GM23338 (cell line): ENCODE data around the gene TENT4A. TPM values are rescaled to one million over a fixed set of nuclear protein-coding genes. Genes with fewer than 3 reads are reported as not detected.

Experiments
- ATAC-seq: fragments of 200-7000 bp; cut with Tn5 transposase; 3 replicates; pipeline ENCODE4 v1.9.1; 2020
- DNase-seq: peaks from one replicate; pipeline ENCODE4 v3.0.0-alpha.2; 2015; ENCODE audit warnings: low spot score
- H2AFZ ChIP-seq: fragments of 200-600 bp; sonication (generic); 2 replicates; pipeline ENCODE4 v1.8.0; 2016; ENCODE audit warnings: antibody characterized with exemption, mild to moderate bottlenecking, moderate library complexity
- H3F3A ChIP-seq: fragments of 200-600 bp; sonication (generic); replicated peaks from 2 replicates; pipeline ENCODE4 v1.8.0; 2017; ENCODE audit warnings: antibody characterized with exemption, mixed run types, low read depth
- H3K27ac ChIP-seq: fragments of 200-600 bp; sonication (generic); 2 replicates; pipeline ENCODE4 v1.6.1; 2016; ENCODE audit warnings: low read depth
- H3K27me3 ChIP-seq: fragments of 200-600 bp; sonication (generic); 2 replicates; pipeline ENCODE4 v1.8.0; 2016; ENCODE audit warnings: mild to moderate bottlenecking, mixed run types, moderate library complexity; ENCODE audit not compliant: insufficient read depth
- H3K36me3 ChIP-seq: fragments of 200-600 bp; sonication (generic); 2 replicates; pipeline ENCODE4 v1.8.0; 2016; ENCODE audit warnings: mild to moderate bottlenecking; ENCODE audit not compliant: insufficient read depth
- H3K4me1 ChIP-seq: fragments of 200-600 bp; sonication (generic); 2 replicates; pipeline ENCODE4 v1.8.0; 2016; ENCODE audit warnings: mild to moderate bottlenecking, moderate library complexity; ENCODE audit not compliant: insufficient read depth
- H3K4me2 ChIP-seq: fragments of 200-600 bp; sonication (generic); 2 replicates; pipeline ENCODE4 v1.7.1; 2017; ENCODE audit warnings: mixed run types
- H3K4me3 ChIP-seq: fragments of 200-600 bp; sonication (generic); 2 replicates; pipeline ENCODE4 v1.6.1; 2016; ENCODE audit warnings: mixed run types
- H3K79me2 ChIP-seq: fragments of 200-600 bp; sonication (generic); replicated peaks from 2 replicates; pipeline ENCODE4 v1.8.0; 2017; ENCODE audit warnings: mild to moderate bottlenecking; ENCODE audit not compliant: insufficient read depth
- H3K9me2 ChIP-seq: fragments of 200-600 bp; sonication (generic); 2 replicates; pipeline ENCODE4 v1.8.0; 2017; ENCODE audit not compliant: insufficient read depth
- H4K20me1 ChIP-seq: fragments of 200-600 bp; sonication (generic); replicated peaks from 2 replicates; pipeline ENCODE4 v1.8.0; 2017; ENCODE audit warnings: mild to moderate bottlenecking; ENCODE audit not compliant: insufficient read depth
- H3K27ac Mint-ChIP-seq: 2 replicates; pipeline ENCODE4 v1.8.0; 2020; ENCODE audit warnings: inconsistent platforms, mild to moderate bottlenecking, moderate library complexity, mixed read lengths
- H3K27me3 Mint-ChIP-seq: 3 replicates; pipeline ENCODE4 v1.8.0; 2022; ENCODE audit warnings: low read depth, mild to moderate bottlenecking, moderate library complexity, mixed read lengths, inconsistent platforms; ENCODE audit not compliant: insufficient read depth, poor library complexity
- H3K36me3 Mint-ChIP-seq: 3 replicates; pipeline ENCODE4 v1.8.0; 2021; ENCODE audit warnings: low read depth, mild to moderate bottlenecking, inconsistent platforms, moderate library complexity, mixed read lengths
- H3K4me1 Mint-ChIP-seq: 3 replicates; pipeline ENCODE4 v1.8.0; 2020; ENCODE audit warnings: mild to moderate bottlenecking, inconsistent platforms, mixed read lengths
- H3K4me3 Mint-ChIP-seq: 3 replicates; pipeline ENCODE4 v1.8.0; 2021; ENCODE audit warnings: moderate library complexity, mild to moderate bottlenecking, inconsistent platforms, mixed read lengths
- H3K9me3 Mint-ChIP-seq: 3 replicates; pipeline ENCODE4 v1.8.0; 2020; ENCODE audit warnings: moderate library complexity, mild to moderate bottlenecking, inconsistent platforms, mixed read lengths
- CREB1 ChIP-seq: fragments of 250-450 bp; sonication (Bioruptor Pico); IDR thresholded peaks from 2 replicates; pipeline ENCODE4 v1.5.0; 2020; ENCODE audit warnings: low read depth, mild to moderate bottlenecking, moderate library complexity
- EZH2 ChIP-seq: fragments of 200-600 bp; sonication (generic); IDR thresholded peaks from one replicate; pipeline ENCODE4 v1.8.0; 2017; ENCODE audit warnings: antibody characterized with exemption, mild to moderate bottlenecking, low read depth; ENCODE audit not compliant: unreplicated experiment
- EZH2phosphoT487 ChIP-seq: fragments of 200-600 bp; sonication (generic); IDR thresholded peaks from one replicate; pipeline ENCODE4 v1.8.1; 2018; ENCODE audit warnings: antibody characterized with exemption; ENCODE audit not compliant: unreplicated experiment
- JUNB ChIP-seq: IDR thresholded peaks from one replicate; pipeline ENCODE4 v1.6.1; 2016; ENCODE audit warnings: antibody characterized with exemption; ENCODE audit not compliant: unreplicated experiment
- NANOG ChIP-seq: IDR thresholded peaks from 2 replicates; pipeline ENCODE4 v1.6.1; 2016; ENCODE audit warnings: antibody characterized with exemption, borderline replicate concordance
- POLR2AphosphoS5 ChIP-seq: IDR thresholded peaks from 2 replicates; pipeline ENCODE4 v1.6.1; 2016; ENCODE audit warnings: antibody characterized with exemption, low read depth
- STAT1 ChIP-seq: IDR thresholded peaks from one replicate; pipeline ENCODE4 v1.6.1; 2016; ENCODE audit warnings: antibody characterized with exemption; ENCODE audit not compliant: unreplicated experiment
- ZNF114 ChIP-seq: fragments of 250-450 bp; sonication (Bioruptor Pico); IDR thresholded peaks from 2 replicates; pipeline ENCODE4 v1.5.0; 2020; ENCODE audit warnings: mild to moderate bottlenecking, moderate library complexity
- ZNF331 ChIP-seq: fragments of 250-450 bp; sonication (Bioruptor Pico); IDR thresholded peaks from 2 replicates; pipeline ENCODE4 v1.5.0; 2020; ENCODE audit warnings: low read depth, mild to moderate bottlenecking, moderate library complexity
- polyA plus RNA-seq: library from polyadenylated mRNA; unstranded; fragments of >200 nt; fragmentation: Nextera tagmentation; extraction: Ambion mirVana; gene quantifications from 2 replicates; pipeline ENCODE4 v1.2.1, GENCODE V29; 2016
- total RNA-seq: library from RNA; depleted of rRNA; stranded (reverse); fragments of >200 nt; shearing (Covaris generic); gene quantifications from 2 replicates; pipeline ENCODE4 v1.2.3, GENCODE V29; 2014
- TF ChIP-seq, protein P1 (sequence below), 2 experiments: fragments of 200-600 bp in 1 of 2; sonication (generic) in 1 of 2; conservative IDR thresholded peaks; 2 replicates each; pipeline versions ENCODE4 v1.5.1 to v1.6.1; 2016 to 2017; ENCODE audit warnings: antibody characterized with exemption in 2 of 2, low read depth in 2 of 2, mild to moderate bottlenecking in 2 of 2, moderate library complexity in 1 of 2
- TF ChIP-seq, protein P2 (sequence below): IDR thresholded peaks from one replicate; pipeline ENCODE4 v1.6.1; 2018; ENCODE audit warnings: antibody characterized with exemption; ENCODE audit not compliant: unreplicated experiment
- TF ChIP-seq, protein P3 (sequence below): IDR thresholded peaks from 2 replicates; pipeline ENCODE4 v1.6.1; 2016; ENCODE audit warnings: antibody characterized with exemption

TENT4A gene
- total and polyA plus RNA-seq, 2 experiments from 2014 or later: 5.3 to 24.0 TPM

DNA sequence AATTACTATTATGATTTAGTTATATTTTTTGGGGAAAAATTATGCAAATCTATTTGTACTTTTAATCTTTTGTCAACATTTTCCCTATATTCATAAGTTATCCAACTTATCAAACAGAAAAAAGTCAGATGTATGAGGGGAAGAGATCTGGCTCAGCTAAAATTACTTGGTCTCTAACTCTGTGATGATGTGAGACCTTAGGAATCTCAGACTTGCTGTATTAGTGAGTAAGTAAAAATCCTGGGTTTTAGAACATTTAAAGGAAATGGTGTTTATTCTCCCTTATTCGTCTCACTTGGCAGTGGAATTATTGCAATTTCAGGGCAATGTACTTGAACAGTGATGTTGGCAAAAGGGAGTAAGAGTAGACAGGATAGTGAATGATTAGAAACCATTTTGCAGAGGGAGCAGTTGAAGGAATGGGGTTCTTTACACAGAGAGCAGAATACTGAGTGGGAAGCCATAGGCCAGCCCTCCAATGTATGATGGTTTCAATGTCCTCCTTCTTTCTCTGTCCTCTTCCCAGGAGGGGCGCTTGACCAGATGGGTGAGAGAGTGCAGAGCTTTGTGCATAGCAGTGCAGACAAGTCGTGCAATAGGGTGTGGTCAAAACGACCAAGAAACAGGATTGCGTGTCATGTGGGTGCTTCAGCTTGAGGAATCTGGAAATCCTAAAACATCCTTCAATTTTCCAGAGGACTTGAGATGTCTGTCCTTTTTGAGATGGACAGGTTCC is 91.7 kb downstream of the TENT4A start:
- Histone ChIP-seq H3K27ac (no peak overlapping the region), H3K4me3 (no peak overlapping the region)

More for the DNA sequence above, 91.7 kb downstream of the TENT4A start:
- Histone ChIP-seq H3K4me2 (no peak overlapping the region), H4K20me1 (no peaks in the 10 kb centered on the region), H3K9me2 (no peaks in the 10 kb centered on the region), H2AFZ (no peak overlapping the region), H3K27me3 (no peaks in the 10 kb centered on the region), H3K79me2 (no peaks in the 10 kb centered on the region), H3K36me3 (no peaks in the 10 kb centered on the region), H3F3A (no peaks in the 10 kb centered on the region), H3K4me1 (no peaks in the 10 kb centered on the region)
- DNase-seq: no peak
- peaks cover 35% of the 10 kb centered on the region for H3K9me3 Mint-ChIP-seq
- no peaks in the 10 kb centered on the region for H3K4me1 Mint-ChIP-seq
- H3K27me3 Mint-ChIP-seq: no peaks in the 10 kb centered on the region
- peaks cover 9% of the 10 kb centered on the region for H3K36me3 Mint-ChIP-seq
- no peak for ATAC-seq
- TF ChIP-seq POLR2AphosphoS5 (no peak), JUNB (no peak), CREB1 (CRISPR knock-in tag) (no peak), ZNF331 (CRISPR knock-in tag) (no peak), NANOG (no peak), EZH2phosphoT487 (no peak), STAT1 (no peak), ZNF114 (no peak), EZH2 (no peak)
- TF ChIP-seq, protein P1, sequence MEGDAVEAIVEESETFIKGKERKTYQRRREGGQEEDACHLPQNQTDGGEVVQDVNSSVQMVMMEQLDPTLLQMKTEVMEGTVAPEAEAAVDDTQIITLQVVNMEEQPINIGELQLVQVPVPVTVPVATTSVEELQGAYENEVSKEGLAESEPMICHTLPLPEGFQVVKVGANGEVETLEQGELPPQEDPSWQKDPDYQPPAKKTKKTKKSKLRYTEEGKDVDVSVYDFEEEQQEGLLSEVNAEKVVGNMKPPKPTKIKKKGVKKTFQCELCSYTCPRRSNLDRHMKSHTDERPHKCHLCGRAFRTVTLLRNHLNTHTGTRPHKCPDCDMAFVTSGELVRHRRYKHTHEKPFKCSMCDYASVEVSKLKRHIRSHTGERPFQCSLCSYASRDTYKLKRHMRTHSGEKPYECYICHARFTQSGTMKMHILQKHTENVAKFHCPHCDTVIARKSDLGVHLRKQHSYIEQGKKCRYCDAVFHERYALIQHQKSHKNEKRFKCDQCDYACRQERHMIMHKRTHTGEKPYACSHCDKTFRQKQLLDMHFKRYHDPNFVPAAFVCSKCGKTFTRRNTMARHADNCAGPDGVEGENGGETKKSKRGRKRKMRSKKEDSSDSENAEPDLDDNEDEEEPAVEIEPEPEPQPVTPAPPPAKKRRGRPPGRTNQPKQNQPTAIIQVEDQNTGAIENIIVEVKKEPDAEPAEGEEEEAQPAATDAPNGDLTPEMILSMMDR (conservative IDR thresholded peaks at IDR 0.05; ENCODE audit: low read depth in 2 of 2): no peak
- TF ChIP-seq, protein P2, sequence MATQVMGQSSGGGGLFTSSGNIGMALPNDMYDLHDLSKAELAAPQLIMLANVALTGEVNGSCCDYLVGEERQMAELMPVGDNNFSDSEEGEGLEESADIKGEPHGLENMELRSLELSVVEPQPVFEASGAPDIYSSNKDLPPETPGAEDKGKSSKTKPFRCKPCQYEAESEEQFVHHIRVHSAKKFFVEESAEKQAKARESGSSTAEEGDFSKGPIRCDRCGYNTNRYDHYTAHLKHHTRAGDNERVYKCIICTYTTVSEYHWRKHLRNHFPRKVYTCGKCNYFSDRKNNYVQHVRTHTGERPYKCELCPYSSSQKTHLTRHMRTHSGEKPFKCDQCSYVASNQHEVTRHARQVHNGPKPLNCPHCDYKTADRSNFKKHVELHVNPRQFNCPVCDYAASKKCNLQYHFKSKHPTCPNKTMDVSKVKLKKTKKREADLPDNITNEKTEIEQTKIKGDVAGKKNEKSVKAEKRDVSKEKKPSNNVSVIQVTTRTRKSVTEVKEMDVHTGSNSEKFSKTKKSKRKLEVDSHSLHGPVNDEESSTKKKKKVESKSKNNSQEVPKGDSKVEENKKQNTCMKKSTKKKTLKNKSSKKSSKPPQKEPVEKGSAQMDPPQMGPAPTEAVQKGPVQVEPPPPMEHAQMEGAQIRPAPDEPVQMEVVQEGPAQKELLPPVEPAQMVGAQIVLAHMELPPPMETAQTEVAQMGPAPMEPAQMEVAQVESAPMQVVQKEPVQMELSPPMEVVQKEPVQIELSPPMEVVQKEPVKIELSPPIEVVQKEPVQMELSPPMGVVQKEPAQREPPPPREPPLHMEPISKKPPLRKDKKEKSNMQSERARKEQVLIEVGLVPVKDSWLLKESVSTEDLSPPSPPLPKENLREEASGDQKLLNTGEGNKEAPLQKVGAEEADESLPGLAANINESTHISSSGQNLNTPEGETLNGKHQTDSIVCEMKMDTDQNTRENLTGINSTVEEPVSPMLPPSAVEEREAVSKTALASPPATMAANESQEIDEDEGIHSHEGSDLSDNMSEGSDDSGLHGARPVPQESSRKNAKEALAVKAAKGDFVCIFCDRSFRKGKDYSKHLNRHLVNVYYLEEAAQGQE: no peak
- TF ChIP-seq, protein P3, sequence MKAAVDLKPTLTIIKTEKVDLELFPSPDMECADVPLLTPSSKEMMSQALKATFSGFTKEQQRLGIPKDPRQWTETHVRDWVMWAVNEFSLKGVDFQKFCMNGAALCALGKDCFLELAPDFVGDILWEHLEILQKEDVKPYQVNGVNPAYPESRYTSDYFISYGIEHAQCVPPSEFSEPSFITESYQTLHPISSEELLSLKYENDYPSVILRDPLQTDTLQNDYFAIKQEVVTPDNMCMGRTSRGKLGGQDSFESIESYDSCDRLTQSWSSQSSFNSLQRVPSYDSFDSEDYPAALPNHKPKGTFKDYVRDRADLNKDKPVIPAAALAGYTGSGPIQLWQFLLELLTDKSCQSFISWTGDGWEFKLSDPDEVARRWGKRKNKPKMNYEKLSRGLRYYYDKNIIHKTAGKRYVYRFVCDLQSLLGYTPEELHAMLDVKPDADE: no peak
- H3K27ac Mint-ChIP-seq: no peak overlapping the region
- no peak overlapping the region for H3K4me3 Mint-ChIP-seq
